ENCODE results near the gene RNF225.
"Not testable (repeated sequence)": the region's sequence is repeated elsewhere in the genome, so short reads cannot be mapped to it uniquely, and the experiment has no call there.

The RNF225 gene

GRCh38 chr19:58395220-58395978 lies at the start of gene RNF225:
Gene RNF225 (plus strand): TSS chr19:58395656. CDS start chr19:58396090, 434 bp downstream.
- TF ChIP-seq, protein P1, sequence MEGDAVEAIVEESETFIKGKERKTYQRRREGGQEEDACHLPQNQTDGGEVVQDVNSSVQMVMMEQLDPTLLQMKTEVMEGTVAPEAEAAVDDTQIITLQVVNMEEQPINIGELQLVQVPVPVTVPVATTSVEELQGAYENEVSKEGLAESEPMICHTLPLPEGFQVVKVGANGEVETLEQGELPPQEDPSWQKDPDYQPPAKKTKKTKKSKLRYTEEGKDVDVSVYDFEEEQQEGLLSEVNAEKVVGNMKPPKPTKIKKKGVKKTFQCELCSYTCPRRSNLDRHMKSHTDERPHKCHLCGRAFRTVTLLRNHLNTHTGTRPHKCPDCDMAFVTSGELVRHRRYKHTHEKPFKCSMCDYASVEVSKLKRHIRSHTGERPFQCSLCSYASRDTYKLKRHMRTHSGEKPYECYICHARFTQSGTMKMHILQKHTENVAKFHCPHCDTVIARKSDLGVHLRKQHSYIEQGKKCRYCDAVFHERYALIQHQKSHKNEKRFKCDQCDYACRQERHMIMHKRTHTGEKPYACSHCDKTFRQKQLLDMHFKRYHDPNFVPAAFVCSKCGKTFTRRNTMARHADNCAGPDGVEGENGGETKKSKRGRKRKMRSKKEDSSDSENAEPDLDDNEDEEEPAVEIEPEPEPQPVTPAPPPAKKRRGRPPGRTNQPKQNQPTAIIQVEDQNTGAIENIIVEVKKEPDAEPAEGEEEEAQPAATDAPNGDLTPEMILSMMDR (IDR thresholded peaks at IDR 0.05; ENCODE audit: control insufficient read depth, insufficient read depth, low read depth, low read length, missing control alignments) = no peak
- no peak for DNase-seq (ENCODE audit: low read depth)
- no peak within 1 kb of the TSS for H3K4me3 ChIP-seq (ENCODE audit: control insufficient read depth, low read depth, low read length)

DNA sequence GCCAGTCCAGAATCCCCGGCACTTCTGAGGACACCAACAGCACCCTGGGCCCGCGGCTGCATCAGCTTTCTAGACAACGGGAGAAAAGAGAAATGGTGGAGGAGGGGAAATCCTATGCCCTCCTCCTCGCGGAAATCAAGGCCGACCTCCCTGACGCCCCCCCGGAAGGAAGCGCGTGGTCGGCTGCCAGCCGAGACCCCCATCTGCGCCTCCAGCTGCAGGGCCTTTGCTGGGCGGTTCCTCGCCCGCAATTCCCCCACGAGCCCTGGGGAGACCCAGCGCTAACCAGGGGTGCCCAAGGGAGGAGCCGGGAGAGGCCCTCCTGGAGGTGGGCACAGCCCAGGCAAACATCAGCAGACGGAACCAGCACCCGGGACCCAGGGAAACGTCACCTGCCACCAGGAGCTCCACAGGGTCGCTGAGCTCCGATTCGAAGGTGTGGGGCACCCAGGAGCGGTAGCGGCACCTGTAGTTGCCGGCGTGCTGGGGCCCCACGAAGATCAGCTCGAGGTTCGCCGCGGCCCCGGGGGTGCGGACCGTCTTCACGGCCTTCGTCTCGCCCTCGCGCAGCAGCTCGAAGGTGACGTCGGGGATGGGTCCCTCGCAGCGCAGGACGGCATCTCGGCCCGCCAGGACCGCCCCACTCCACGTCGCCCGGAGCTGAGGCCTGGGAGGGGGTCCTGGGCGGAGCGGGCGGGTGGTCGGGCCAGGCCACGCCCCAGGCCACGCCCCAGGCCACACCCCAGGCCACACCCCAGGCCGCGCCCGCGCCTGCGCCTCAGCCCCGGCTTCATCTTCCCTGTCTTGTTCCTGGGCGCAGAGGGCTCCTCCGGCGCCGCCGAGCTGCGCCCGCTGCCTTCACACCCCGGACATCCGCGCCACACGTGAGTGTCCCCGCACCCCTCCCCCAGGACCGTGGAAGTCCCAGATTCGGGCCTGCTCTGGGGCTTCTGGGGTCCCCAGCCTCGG lies 48.2 kb upstream of the RNF225 start:
- TF ChIP-seq, protein P1 (IDR thresholded peaks at IDR 0.05; ENCODE audit: control insufficient read depth, insufficient read depth, low read depth, low read length, missing control alignments) = no peak
- peak overlapping the region; percentile 83 for H3K4me3 ChIP-seq (ENCODE audit: control insufficient read depth, low read depth, low read length)
- no peak for DNase-seq (ENCODE audit: low read depth)

DNA sequence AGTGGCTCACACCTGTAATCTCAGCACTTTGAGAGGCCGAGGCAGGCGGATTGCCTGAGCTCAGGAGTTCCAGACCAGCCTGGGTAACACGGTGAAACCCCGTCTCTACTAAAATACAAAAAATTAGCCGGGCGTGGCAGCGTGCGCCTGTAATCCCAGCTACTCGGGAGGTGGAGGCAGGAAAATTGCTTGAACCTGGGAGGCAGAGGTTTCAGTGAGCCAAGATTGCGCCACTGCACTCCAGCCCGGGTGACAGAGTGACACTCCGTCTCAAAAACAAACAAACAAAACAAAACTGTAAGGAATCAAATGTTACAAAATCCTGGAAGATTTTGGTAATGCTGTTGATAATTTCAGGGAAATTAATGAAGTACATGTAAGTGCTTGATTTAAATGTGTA lies 47.4 kb upstream of the RNF225 start:
- peak overlapping the region; percentile 83 for H3K4me3 ChIP-seq (ENCODE audit: control insufficient read depth, low read depth, low read length)
- not testable (repeated sequence) for DNase-seq (ENCODE audit: low read depth)

GRCh38 chr19:58349590-58349989 lies 45.9 kb upstream of the RNF225 start:
- H3K4me3 ChIP-seq (ENCODE audit: control insufficient read depth, low read depth, low read length) = no peak overlapping the region
- TF ChIP-seq, protein P1 (IDR thresholded peaks at IDR 0.05; ENCODE audit: control insufficient read depth, insufficient read depth, low read depth, low read length, missing control alignments) = no peak
- DNase-seq (ENCODE audit: low read depth) = no peak

- TF ChIP-seq, protein P1 (IDR thresholded peaks at IDR 0.05; ENCODE audit: control insufficient read depth, insufficient read depth, low read depth, low read length, missing control alignments) = no peak
- no peak for DNase-seq (ENCODE audit: low read depth)
- no peak overlapping the region for H3K4me3 ChIP-seq (ENCODE audit: control insufficient read depth, low read depth, low read length)
Measured at GRCh38 chr19:58350001-58350861, 45.2 kb upstream of the RNF225 start.

DNA sequence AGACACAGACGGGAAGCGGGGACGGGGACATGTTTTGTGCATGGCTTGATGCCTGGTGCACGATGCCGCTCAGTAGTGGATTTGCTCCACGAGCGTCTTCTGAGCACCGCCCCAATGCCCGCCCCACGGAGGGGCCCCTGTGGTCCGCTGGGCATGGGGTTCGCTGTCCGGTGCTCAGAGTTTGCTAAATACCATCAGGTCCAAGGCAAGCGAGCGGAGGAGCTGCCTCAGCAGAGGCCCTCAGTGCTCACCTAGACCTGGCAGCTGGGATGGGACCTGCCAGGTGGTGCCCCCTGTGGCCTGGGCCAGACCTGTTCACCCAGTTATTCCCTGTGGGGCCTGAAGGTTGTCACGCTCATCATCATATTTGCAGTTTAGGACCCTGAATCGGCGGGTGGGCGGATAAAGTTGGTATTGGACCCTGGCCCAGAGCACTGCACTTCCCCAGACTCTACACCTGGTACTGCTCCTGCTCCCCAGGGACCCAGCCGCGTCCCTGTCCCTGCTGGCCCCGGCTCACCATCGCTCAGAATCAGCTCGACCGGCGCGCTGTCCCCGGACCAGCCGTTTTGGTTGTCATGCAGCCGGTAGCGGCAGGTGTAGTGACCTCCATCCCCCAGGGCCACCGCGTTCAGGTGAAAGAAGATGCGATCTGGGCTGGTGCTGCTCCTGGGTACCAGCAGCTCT lies 44.4 kb upstream of the RNF225 start:
- DNase-seq (ENCODE audit: low read depth) = no peak
- TF ChIP-seq, protein P1 (IDR thresholded peaks at IDR 0.05; ENCODE audit: control insufficient read depth, insufficient read depth, low read depth, low read length, missing control alignments) = no peak
- H3K4me3 ChIP-seq (ENCODE audit: control insufficient read depth, low read depth, low read length) = no peak overlapping the region
